Astrocyte of the cerebellum (primary cell): ENCODE measurements around the gene PTPRM.
A peak's percentile ranks its signal among the peaks of the same experiment; 100 is the strongest.

ENCODE experiments used
- DNase-seq: peaks from one replicate; pipeline ENCODE4 v3.0.0-alpha.2; 2011; ENCODE audit warnings: low read depth
- H3K4me3 ChIP-seq: 2 replicates; pipeline ENCODE4 v1.5.1; 2011; ENCODE audit warnings: mild to moderate bottlenecking, low read depth, low read length, moderate library complexity
- in situ Hi-C: cut with HindIII; loops from 2 replicates; pipeline ENCODE4 v1.10.0; 2017; ENCODE audit warnings: low sequenced_read_pairs
- TF ChIP-seq, protein P1 (sequence below): IDR thresholded peaks from 2 replicates; pipeline ENCODE4 v1.5.1; 2012; ENCODE audit warnings: low read length, low read depth, moderate library complexity, mild to moderate bottlenecking; ENCODE audit errors: missing control alignments

Gene PTPRM

DNA sequence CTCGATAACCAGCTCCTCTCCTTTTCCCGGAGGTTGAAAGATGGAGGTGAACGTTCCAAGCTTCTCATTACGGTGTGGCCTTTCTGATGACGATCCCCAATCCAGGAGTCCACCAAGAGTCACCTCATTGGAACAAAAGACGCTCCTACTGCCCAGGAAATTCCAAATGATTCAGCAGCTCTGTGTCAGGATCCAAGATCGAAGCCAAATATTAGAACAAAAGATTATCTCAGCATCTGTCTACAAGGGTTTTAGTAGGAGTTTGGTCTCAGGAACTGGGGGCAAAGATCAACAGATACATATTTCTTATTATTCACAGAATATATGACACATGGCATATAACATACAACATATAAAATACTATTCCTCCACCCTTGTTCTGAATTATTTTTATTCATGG, 881.0 kb downstream of the PTPRM start:
- in situ Hi-C loops = no loop called here
- TF ChIP-seq, protein P1, sequence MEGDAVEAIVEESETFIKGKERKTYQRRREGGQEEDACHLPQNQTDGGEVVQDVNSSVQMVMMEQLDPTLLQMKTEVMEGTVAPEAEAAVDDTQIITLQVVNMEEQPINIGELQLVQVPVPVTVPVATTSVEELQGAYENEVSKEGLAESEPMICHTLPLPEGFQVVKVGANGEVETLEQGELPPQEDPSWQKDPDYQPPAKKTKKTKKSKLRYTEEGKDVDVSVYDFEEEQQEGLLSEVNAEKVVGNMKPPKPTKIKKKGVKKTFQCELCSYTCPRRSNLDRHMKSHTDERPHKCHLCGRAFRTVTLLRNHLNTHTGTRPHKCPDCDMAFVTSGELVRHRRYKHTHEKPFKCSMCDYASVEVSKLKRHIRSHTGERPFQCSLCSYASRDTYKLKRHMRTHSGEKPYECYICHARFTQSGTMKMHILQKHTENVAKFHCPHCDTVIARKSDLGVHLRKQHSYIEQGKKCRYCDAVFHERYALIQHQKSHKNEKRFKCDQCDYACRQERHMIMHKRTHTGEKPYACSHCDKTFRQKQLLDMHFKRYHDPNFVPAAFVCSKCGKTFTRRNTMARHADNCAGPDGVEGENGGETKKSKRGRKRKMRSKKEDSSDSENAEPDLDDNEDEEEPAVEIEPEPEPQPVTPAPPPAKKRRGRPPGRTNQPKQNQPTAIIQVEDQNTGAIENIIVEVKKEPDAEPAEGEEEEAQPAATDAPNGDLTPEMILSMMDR = no peak
- no peak overlapping the region for H3K4me3 ChIP-seq
- DNase-seq = no peak

DNA sequence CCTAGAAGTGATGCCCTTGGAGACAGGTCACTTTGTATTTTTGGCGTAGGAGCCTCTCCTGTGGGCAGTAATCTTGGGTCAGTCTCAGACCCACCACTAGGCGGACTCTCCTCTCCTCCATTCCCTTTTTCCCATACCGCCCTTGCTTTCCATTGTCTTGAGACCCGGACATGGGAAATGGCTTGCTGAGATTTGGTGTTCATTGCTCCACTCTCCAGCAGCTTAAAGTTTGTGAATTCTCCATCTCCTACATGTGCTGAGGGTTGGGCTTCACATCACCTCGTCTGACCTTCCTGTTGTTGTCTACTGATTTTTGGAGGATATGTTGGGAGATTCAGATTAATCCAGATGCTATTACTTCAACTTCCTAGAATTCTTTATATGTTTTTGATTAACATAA, 882.9 kb downstream of the PTPRM start:
- TF ChIP-seq, protein P1 = peak; percentile 44
- no peak for DNase-seq
- no peak overlapping the region for H3K4me3 ChIP-seq
- in situ Hi-C loops = no loop called here

DNA sequence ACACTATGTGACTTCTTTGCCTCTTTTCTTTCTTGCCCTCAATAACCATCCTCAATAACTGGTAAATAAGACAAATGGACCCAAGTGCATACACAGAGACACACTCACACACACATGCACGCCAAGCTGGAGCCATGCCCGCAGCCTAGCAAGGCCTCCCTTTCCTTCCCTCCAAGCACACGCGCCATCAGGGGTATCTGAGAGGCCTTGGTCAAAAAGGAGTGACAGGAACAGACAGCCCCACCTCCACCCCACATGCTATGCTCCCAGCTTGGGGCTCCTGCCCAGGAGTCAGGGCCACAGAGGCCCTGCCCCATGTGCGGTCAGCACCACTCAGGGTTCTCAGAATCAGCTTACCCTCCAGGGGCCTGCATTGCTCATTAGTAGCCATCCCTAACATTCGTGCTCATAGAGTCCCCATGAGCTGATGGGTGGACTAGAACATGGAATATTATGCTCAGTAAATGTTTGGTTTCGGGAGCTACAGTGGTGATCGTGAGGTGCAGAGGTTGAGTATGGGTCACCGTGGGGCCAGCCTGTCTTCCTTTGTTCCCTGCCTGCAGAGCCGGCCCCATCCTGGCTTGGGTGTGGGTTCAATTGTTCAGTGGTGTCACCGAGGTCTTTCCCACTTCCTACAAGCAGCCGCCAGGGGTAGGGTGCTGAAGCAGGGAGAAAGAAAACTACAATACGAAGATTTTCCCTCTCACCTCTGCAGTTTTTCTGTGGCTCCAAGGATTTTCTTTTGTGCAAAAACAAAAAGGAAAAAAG, 884.0 kb downstream of the PTPRM start:
- no peak overlapping the region for H3K4me3 ChIP-seq
- in situ Hi-C loops = no loop called here
- DNase-seq = no peak
- TF ChIP-seq, protein P1 = no peak

DNA sequence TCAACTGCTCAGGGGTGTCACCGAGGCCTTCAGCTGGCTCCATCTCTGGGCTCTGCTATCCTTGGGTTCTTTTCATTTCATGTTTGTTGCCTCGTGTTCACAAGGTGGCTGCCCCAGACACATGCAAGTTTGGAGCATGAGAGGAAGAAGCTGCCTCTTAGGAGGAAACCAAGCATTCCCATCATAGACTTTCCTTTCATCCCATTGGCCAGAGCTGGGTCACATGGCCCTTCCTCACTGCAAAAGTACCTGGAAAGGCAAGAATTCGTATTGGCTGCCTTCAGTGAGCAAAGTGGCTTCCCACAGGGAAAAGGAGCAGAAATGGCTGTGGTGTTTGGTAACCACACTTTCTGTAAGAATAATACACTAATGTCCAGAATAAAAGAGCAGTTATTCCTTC, 886.4 kb downstream of the PTPRM start:
- in situ Hi-C loops = no loop called here
- H3K4me3 ChIP-seq = no peak overlapping the region
- TF ChIP-seq, protein P1 = no peak
- no peak for DNase-seq

DNA sequence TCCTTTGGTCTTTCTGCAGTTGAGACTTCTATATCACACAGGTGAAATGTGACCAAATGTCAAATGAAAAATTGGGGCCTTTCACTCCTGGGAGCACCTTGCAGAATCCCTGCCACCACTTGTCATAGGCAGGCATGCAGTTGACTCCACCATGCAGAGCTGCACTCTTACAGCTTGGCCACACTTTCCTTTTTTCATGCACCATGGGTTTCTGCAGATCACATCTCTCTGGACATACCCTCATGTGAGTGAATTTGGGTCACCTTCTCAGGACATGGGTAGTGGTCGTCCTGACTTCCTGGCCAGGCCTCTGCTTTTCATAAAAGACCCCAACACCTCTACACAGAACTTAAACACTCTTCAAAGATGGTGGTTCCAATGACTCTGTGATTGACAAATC, 887.0 kb downstream of the PTPRM start:
- in situ Hi-C loops = no loop called here
- DNase-seq = no peak
- TF ChIP-seq, protein P1 = no peak
- no peak overlapping the region for H3K4me3 ChIP-seq

DNA sequence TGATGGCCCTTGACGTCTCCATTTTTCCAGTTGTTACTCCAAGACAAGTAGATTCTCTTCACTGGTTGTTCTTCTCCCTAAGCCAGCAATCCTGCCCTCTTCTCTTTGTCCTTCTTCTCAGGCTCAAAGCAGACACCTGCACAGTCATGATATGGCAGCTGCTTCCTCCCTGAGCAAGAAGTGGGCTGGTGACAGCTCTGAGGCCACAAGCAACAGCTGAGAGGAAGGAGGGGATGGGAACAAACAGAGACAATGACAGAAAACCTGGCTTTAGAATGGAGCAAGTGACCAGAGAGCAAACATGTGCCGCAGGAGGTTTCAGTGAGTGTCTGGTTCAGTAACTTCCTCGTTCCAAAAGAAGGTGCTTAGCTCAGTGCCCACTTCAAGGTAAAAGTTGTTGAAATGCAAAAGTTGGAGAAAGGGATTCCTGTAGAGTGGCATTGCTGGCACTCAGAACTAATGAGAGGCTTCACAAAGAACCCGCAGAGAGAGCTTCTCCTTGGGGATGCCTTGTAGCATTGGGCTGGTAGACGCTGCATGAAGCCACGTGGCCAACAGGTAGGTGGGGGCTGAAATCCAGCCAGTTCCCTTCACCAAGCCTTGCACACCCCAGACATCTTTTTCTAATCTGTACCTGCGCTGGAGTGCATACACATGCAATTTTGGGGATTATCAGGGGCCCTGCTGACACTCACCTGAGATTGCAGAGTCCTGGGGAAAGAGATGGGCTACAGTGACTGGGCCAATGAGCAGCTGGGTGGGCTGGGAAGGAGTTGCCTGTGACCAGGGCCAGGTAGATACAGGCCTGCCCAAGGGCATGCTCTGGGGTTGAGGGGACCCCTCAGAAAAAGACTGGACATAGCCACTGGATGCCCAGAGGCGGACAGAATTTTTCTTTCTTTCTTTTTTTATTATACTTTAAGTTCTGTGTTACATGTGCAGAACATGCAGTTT, 888.8 kb downstream of the PTPRM start:
- DNase-seq = no peak
- no peak overlapping the region for H3K4me3 ChIP-seq
- TF ChIP-seq, protein P1 = no peak
- in situ Hi-C loops = no loop called here
